Measurements from ENCODE around the gene IRAG1.
"Not testable (repeated sequence)": the region's sequence is repeated elsewhere in the genome, so short reads cannot be mapped to it uniquely, and the experiment has no call there.

The IRAG1 gene

DNA sequence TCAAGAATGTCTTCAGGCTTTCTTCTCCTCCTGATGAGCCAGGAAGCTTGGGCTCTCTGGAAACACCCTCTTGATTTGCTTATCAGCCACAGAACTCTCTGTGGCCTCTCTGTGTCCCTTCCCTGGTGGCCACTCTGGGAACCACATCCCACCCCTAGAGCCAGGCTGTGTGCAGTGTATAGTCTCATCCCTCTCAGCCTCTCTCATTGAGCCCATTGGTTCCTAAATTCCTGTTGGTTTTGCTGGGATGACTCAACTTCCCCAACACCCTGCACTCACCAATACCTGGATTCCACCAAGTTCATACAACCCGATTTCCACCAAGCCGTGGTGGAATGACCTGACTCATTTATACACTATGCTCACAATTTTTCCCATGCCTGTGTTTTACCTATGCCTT, 5.2 kb downstream of the IRAG1 start:
- no peak for DNase-seq
- no peak overlapping the region for H3K4me3 ChIP-seq (ENCODE audit: low read depth, low read length)
- peak; percentile 72 for TF ChIP-seq CTCF (IDR thresholded peaks at IDR 0.05; ENCODE audit: low read depth, low read length, missing control alignments)
- no peak overlapping the region for H3K27ac ChIP-seq
- no peaks in the 10 kb centered on the region for H3K27me3 ChIP-seq (replicated peaks)
- H3K36me3 ChIP-seq (replicated peaks), result no peaks in the 10 kb centered on the region
- in situ Hi-C loops (cut with HindIII; ENCODE audit: low pct_ligation_motif_present, low sequenced_read_pairs), result no loop called here

DNA sequence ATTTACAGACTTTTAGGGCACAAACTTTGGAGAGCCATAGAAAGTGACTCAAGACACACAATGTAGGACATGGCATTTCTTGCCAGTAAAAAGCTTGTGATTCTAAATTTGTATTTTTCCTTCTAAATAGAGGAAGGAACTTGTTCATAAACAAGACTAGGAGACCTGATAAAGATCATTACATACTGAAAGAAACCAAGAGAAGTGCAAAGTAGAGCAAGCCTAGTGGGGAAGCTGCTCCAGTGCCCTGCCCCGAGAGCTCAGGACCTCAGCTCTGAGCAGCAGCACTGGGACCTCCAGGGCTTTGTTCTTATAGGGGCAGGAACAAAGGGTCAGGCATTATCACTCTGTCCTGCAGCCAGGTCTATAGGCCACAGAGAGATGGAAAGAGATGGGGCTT, 7.2 kb downstream of the IRAG1 start:
- no peak for DNase-seq
- H3K27ac ChIP-seq, result no peak overlapping the region
- TF ChIP-seq CTCF (IDR thresholded peaks at IDR 0.05; ENCODE audit: low read depth, low read length, missing control alignments), result no peak
- H3K27me3 ChIP-seq (replicated peaks), result no peaks in the 10 kb centered on the region
- in situ Hi-C loops (cut with HindIII; ENCODE audit: low pct_ligation_motif_present, low sequenced_read_pairs), result no loop called here
- no peak overlapping the region for H3K4me3 ChIP-seq (ENCODE audit: low read depth, low read length)
- no peaks in the 10 kb centered on the region for H3K36me3 ChIP-seq (replicated peaks)

- Histone ChIP-seq H3K27me3 (replicated peaks) (no peaks in the 10 kb centered on the region), H3K4me3 (ENCODE audit: low read depth, low read length) (no peak overlapping the region), H3K27ac (no peak overlapping the region), H3K36me3 (replicated peaks) (no peaks in the 10 kb centered on the region)
- in situ Hi-C loops (cut with HindIII; ENCODE audit: low pct_ligation_motif_present, low sequenced_read_pairs), result no loop called here
- TF ChIP-seq CTCF (IDR thresholded peaks at IDR 0.05; ENCODE audit: low read depth, low read length, missing control alignments), result no peak
- no peak for DNase-seq
These were observed 10.1 kb downstream of the IRAG1 start for GRCh38 chr11:10683429-10683828.

- no peak for DNase-seq
- in situ Hi-C loops (cut with HindIII; ENCODE audit: low pct_ligation_motif_present, low sequenced_read_pairs), result no loop called here
- Histone ChIP-seq H3K27me3 (replicated peaks) (no peaks in the 10 kb centered on the region), H3K27ac (no peak overlapping the region), H3K4me3 (ENCODE audit: low read depth, low read length) (no peak overlapping the region), H3K36me3 (replicated peaks) (no peaks in the 10 kb centered on the region)
- TF ChIP-seq CTCF (IDR thresholded peaks at IDR 0.05; ENCODE audit: low read depth, low read length, missing control alignments), result no peak
These were observed 12.5 kb downstream of the IRAG1 start for GRCh38 chr11:10680956-10681487.

GRCh38 chr11:10680279-10680678, 13.3 kb downstream of the IRAG1 start:
- H3K4me3 ChIP-seq (ENCODE audit: low read depth, low read length); H3K27ac ChIP-seq; in situ Hi-C loops (cut with HindIII; ENCODE audit: low pct_ligation_motif_present, low sequenced_read_pairs); DNase-seq; H3K27me3 ChIP-seq (replicated peaks); H3K36me3 ChIP-seq (replicated peaks): not testable (repeated sequence)

DNA sequence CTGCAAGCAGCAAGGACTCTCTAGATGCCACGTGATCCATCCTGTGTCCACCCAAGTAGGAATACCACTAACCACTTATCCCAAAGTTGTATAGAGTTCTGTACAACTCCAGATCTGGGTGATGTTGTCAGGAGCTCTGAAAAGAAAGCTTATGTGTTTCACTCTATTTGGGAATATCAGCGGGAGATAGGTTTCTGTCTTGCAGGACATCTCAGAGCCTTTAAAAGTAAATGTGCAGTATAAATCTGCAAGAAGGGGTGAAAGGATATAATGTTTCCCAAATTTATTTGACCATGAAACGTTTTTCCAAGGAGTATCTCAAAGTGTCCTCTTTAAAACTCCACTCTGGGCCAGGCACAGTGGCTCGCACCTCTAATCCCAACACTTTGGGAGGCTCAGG, 13.9 kb downstream of the IRAG1 start:
- no peak for TF ChIP-seq CTCF (IDR thresholded peaks at IDR 0.05; ENCODE audit: low read depth, low read length, missing control alignments)
- in situ Hi-C loops (cut with HindIII; ENCODE audit: low pct_ligation_motif_present, low sequenced_read_pairs), result no loop called here
- H3K27ac ChIP-seq, result no peak overlapping the region
- H3K36me3 ChIP-seq (replicated peaks), result no peaks in the 10 kb centered on the region
- DNase-seq, result no peak
- H3K27me3 ChIP-seq (replicated peaks), result no peaks in the 10 kb centered on the region
- H3K4me3 ChIP-seq (ENCODE audit: low read depth, low read length), result no peak overlapping the region

Measured in brain microvascular endothelial cell (primary cell).